ENCODE measurements around the gene HES1.

The HES1 gene

GRCh38 chr3:194102436-194102835 lies 33.5 kb upstream of the HES1 start:
- no peak for DNase-seq (ENCODE audit: low read depth in 2 of 2)

- DNase-seq (ENCODE audit: low read depth in 2 of 2): no peak
Measured at GRCh38 chr3:194103505-194103904, 32.4 kb upstream of the HES1 start.

GRCh38 chr3:194103983-194104751 lies 31.8 kb upstream of the HES1 start:
- no peak for DNase-seq (ENCODE audit: low read depth in 2 of 2)

- no peak for DNase-seq (ENCODE audit: low read depth in 2 of 2)
Measured at GRCh38 chr3:194105292-194105691, 30.7 kb upstream of the HES1 start.

- DNase-seq (ENCODE audit: low read depth in 2 of 2): no peak
Measured at GRCh38 chr3:194107107-194107506, 28.8 kb upstream of the HES1 start.

- no peak for DNase-seq (ENCODE audit: low read depth in 2 of 2)
Measured at GRCh38 chr3:194109192-194109863, 26.6 kb upstream of the HES1 start.

- DNase-seq (ENCODE audit: low read depth in 2 of 2): no peak
Measured at GRCh38 chr3:194110483-194110882, 25.5 kb upstream of the HES1 start.

GRCh38 chr3:194111336-194111735 lies 24.6 kb upstream of the HES1 start:
- DNase-seq (ENCODE audit: low read depth in 2 of 2): no peak

- DNase-seq (ENCODE audit: low read depth in 2 of 2): no peak
Measured at GRCh38 chr3:194112120-194113106, 23.5 kb upstream of the HES1 start.

GRCh38 chr3:194114123-194114522 lies 21.8 kb upstream of the HES1 start:
- no peak for DNase-seq (ENCODE audit: low read depth in 2 of 2)

GRCh38 chr3:194117104-194117845 lies 18.7 kb upstream of the HES1 start:
- no peak for DNase-seq (ENCODE audit: low read depth in 2 of 2)

GRCh38 chr3:194118920-194119319 lies 17.0 kb upstream of the HES1 start:
- no peak for DNase-seq (ENCODE audit: low read depth in 2 of 2)

GRCh38 chr3:194119831-194120590 lies 15.9 kb upstream of the HES1 start:
- DNase-seq (ENCODE audit: low read depth in 2 of 2): no peak

- DNase-seq (ENCODE audit: low read depth in 2 of 2): no peak
Measured at GRCh38 chr3:194120789-194121770, 14.9 kb upstream of the HES1 start.

GRCh38 chr3:194121891-194122631 lies 13.9 kb upstream of the HES1 start:
- DNase-seq (ENCODE audit: low read depth in 2 of 2): no peak

- no peak for DNase-seq (ENCODE audit: low read depth in 2 of 2)
Measured at GRCh38 chr3:194123726-194124125, 12.2 kb upstream of the HES1 start.

- DNase-seq (ENCODE audit: low read depth in 2 of 2): no peak
Measured at GRCh38 chr3:194124193-194124592, 11.8 kb upstream of the HES1 start.

GRCh38 chr3:194125442-194125841 lies 10.5 kb upstream of the HES1 start:
- no peak for DNase-seq (ENCODE audit: low read depth in 2 of 2)

- DNase-seq (ENCODE audit: low read depth in 2 of 2): no peak
Measured at GRCh38 chr3:194126790-194127189, 9.2 kb upstream of the HES1 start.

All from stimulated activated CD4-positive, alpha-beta T cell treated with anti-CD3 and anti-CD28 coated beads, Interleukin-4, amount 100 ng/mL, for 48 hours (primary cell).